H9 (cell line): ENCODE measurements around the gene NFKBIZ. TPM values are rescaled to one million over a fixed set of nuclear protein-coding genes. Genes with fewer than 3 reads are reported as not detected.

Experiments used
- DNase-seq: peaks from one replicate; pipeline ENCODE4 v3.0.0-alpha.2; 2017
- H2AFZ ChIP-seq: one replicate; pipeline ENCODE4 v1.6.1; 2013; ENCODE audit warnings: mild to moderate bottlenecking, low read length, control low read depth, moderate library complexity
- H2AK5ac ChIP-seq: 2 replicates; pipeline ENCODE4 v1.6.1; 2013; ENCODE audit warnings: low read length, control low read depth, mixed read lengths; ENCODE audit not compliant: insufficient read length
- H2BK120ac ChIP-seq: one replicate; pipeline ENCODE4 v1.6.1; 2013; ENCODE audit warnings: low read depth, mild to moderate bottlenecking, low read length, control low read depth, inconsistent platforms; ENCODE audit not compliant: poor library complexity, severe bottlenecking
- H2BK12ac ChIP-seq: 2 replicates; pipeline ENCODE4 v1.6.1; 2013; ENCODE audit warnings: low read length, control low read depth, mixed read lengths, low read depth; ENCODE audit not compliant: insufficient read length
- H2BK15ac ChIP-seq: 2 replicates; pipeline ENCODE4 v1.6.1; 2013; ENCODE audit warnings: low read depth, low read length, control low read depth
- H2BK20ac ChIP-seq: one replicate; pipeline ENCODE4 v1.6.1; 2013; ENCODE audit warnings: low read depth, mild to moderate bottlenecking, low read length, control low read depth, inconsistent platforms; ENCODE audit not compliant: poor library complexity, severe bottlenecking
- H2BK5ac ChIP-seq: 2 replicates; pipeline ENCODE4 v1.6.1; 2013; ENCODE audit warnings: low read length, control low read depth, mixed read lengths; ENCODE audit not compliant: insufficient read length
- H3K14ac ChIP-seq: 2 replicates; pipeline ENCODE4 v1.6.1; 2013; ENCODE audit warnings: low read length, control low read depth; ENCODE audit not compliant: insufficient read depth
- H3K18ac ChIP-seq: 2 replicates; pipeline ENCODE4 v1.6.1; 2013; ENCODE audit warnings: low read depth, mild to moderate bottlenecking, mixed read lengths, low read length, control low read depth; ENCODE audit not compliant: insufficient read length
- H3K23ac ChIP-seq: 2 replicates; pipeline ENCODE4 v1.6.1; 2013; ENCODE audit warnings: low read length, control low read depth, mixed read lengths, low read depth; ENCODE audit not compliant: insufficient read length
- H3K23me2 ChIP-seq: 2 replicates; pipeline ENCODE4 v1.6.1; 2013; ENCODE audit warnings: low read depth, mild to moderate bottlenecking, mixed read lengths, low read length, control low read depth; ENCODE audit not compliant: insufficient read length, poor library complexity, severe bottlenecking
- H3K27ac ChIP-seq: 2 replicates; pipeline ENCODE4 v1.5.1; 2013; ENCODE audit warnings: low read length, control low read depth, mixed read lengths, low read depth; ENCODE audit not compliant: insufficient read length
- H3K27me3 ChIP-seq: 2 replicates; pipeline ENCODE4 v1.6.1; 2013; ENCODE audit warnings: low read length, control low read depth, inconsistent platforms; ENCODE audit not compliant: insufficient read depth
- H3K4ac ChIP-seq: 2 replicates; pipeline ENCODE4 v1.6.1; 2013; ENCODE audit warnings: low read depth, mild to moderate bottlenecking, control low read depth, inconsistent platforms, low read length, moderate library complexity
- H3K4me1 ChIP-seq: 2 replicates; pipeline ENCODE4 v1.6.1; 2013; ENCODE audit warnings: low read length, control low read depth, inconsistent platforms; ENCODE audit not compliant: insufficient read depth
- H3K4me2 ChIP-seq: 2 replicates; pipeline ENCODE4 v1.6.1; 2013; ENCODE audit warnings: low read length, control low read depth, mixed read lengths; ENCODE audit not compliant: insufficient read length, insufficient read depth
- H3K56ac ChIP-seq: 2 replicates; pipeline ENCODE4 v1.6.1; 2013; ENCODE audit warnings: low read depth, mild to moderate bottlenecking, mixed read lengths, low read length, control low read depth; ENCODE audit not compliant: insufficient read length
- H3K79me1 ChIP-seq: 2 replicates; pipeline ENCODE4 v1.6.1; 2013; ENCODE audit warnings: low read depth, mild to moderate bottlenecking, moderate library complexity, low read length, control low read depth, inconsistent platforms; ENCODE audit not compliant: insufficient read depth, poor library complexity, severe bottlenecking
- H3K79me2 ChIP-seq: 2 replicates; pipeline ENCODE4 v1.6.1; 2013; ENCODE audit warnings: low read length, control low read depth, inconsistent platforms; ENCODE audit not compliant: insufficient read depth
- H3K9ac ChIP-seq: 2 replicates; pipeline ENCODE4 v1.6.1; 2013; ENCODE audit warnings: low read length, control low read depth, mixed read lengths; ENCODE audit not compliant: insufficient read length; ENCODE audit errors: extremely low read depth
- H3K9me3 ChIP-seq: one replicate; pipeline ENCODE4 v1.6.1; 2013; ENCODE audit warnings: low read depth, low read length, inconsistent platforms; ENCODE audit not compliant: control insufficient read depth
- H3T11ph ChIP-seq: one replicate; pipeline ENCODE4 v1.6.1; 2013; ENCODE audit warnings: mild to moderate bottlenecking, low read length, control low read depth, inconsistent platforms
- H4K20me1 ChIP-seq: one replicate; pipeline ENCODE4 v1.6.1; 2013; ENCODE audit not compliant: control insufficient read depth, insufficient read length, insufficient read depth
- H4K5ac ChIP-seq: 2 replicates; pipeline ENCODE4 v1.6.1; 2013; ENCODE audit warnings: low read depth, mild to moderate bottlenecking, mixed read lengths, low read length, control low read depth; ENCODE audit not compliant: insufficient read length
- H4K8ac ChIP-seq: replicated peaks from 2 replicates; pipeline ENCODE4 v1.6.1; 2013; ENCODE audit warnings: low read length, control low read depth, mixed read lengths, low read depth; ENCODE audit not compliant: insufficient read length
- H4K91ac ChIP-seq: 2 replicates; pipeline ENCODE4 v1.6.1; 2013; ENCODE audit warnings: low read depth, mild to moderate bottlenecking, moderate library complexity, mixed read lengths, low read length, control low read depth; ENCODE audit not compliant: insufficient read length
- H3K27ac Mint-ChIP-seq, 3 experiments: 2 replicates in 2 of 3; 3 replicates in 1 of 3; pipeline ENCODE4 v1.8.0; 2020 to 2021; ENCODE audit warnings: mixed read lengths in 3 of 3, mild to moderate bottlenecking in 1 of 3, moderate library complexity in 1 of 3
- H3K27me3 Mint-ChIP-seq: 2 replicates; pipeline ENCODE4 v1.8.0; 2021; ENCODE audit warnings: low read depth, mild to moderate bottlenecking, moderate library complexity, mixed read lengths
- H3K36me3 Mint-ChIP-seq, 3 experiments: 2 replicates in 2 of 3; 3 replicates in 1 of 3; pipeline ENCODE4 v1.8.0; 2020 to 2021; ENCODE audit warnings: low read depth in 3 of 3, mixed read lengths in 3 of 3; ENCODE audit not compliant: insufficient read depth in 1 of 3
- H3K4me1 Mint-ChIP-seq, 2 experiments: 2 replicates each; pipeline ENCODE4 v1.8.0; 2020; ENCODE audit warnings: mixed read lengths in 2 of 2
- H3K4me3 Mint-ChIP-seq, 2 experiments: 2 replicates in 1 of 2; 3 replicates in 1 of 2; pipeline ENCODE4 v1.8.0; 2020 to 2021; ENCODE audit warnings: mild to moderate bottlenecking in 2 of 2, mixed read lengths in 2 of 2, moderate library complexity in 1 of 2
- H3K9me3 Mint-ChIP-seq, 2 experiments: 2 replicates in 1 of 2; 3 replicates in 1 of 2; pipeline ENCODE4 v1.8.0; 2020; ENCODE audit warnings: mild to moderate bottlenecking in 2 of 2, mixed read lengths in 2 of 2, moderate library complexity in 1 of 2
- CTCF ChIP-seq: fragments of 200-600 bp; sonication (generic); conservative IDR thresholded peaks from 3 replicates; pipeline ENCODE4 v1.8.0; 2021; ENCODE audit warnings: antibody characterized with exemption, mild to moderate bottlenecking
- WGBS: extraction: QIAGEN DNeasy Blood & Tissue Kit; methylation state at CpG from one replicate; pipeline ENCODE4 v1.1.7; 2013; ENCODE audit warnings: missing lambda C conversion rate, low lambda C conversion rate, mixed read lengths; ENCODE audit not compliant: insufficient read length; ENCODE audit errors: extremely low coverage; 5-methylcytosine and 5-hydroxymethylcytosine counted together
- total RNA-seq: library from RNA; stranded (reverse); gene quantifications from 2 replicates; pipeline ENCODE4 v1.2.1, GENCODE V29; 2021

Gene NFKBIZ
- total RNA-seq, 1 experiment from 2014 or later: 11.1 TPM

- no peaks in the 10 kb centered on the region for H3K4me1 ChIP-seq
- no peak overlapping the region for H3T11ph ChIP-seq
- no peak overlapping the region for H2BK20ac ChIP-seq
- H2BK12ac ChIP-seq: no peak overlapping the region
- DNase-seq: no peak
- no peak overlapping the region for H4K8ac ChIP-seq
- no peaks in the 10 kb centered on the region for H3K23me2 ChIP-seq
- no peak overlapping the region for H3K27ac ChIP-seq
- WGBS: no CpG with 5 or more reads among the region's 1 CpG
- H3K18ac ChIP-seq: no peak overlapping the region
- Mint-ChIP-seq H3K27ac (no peak overlapping the region), H3K9me3 (peaks cover 4 to 9% of the 10 kb centered on the region in 2 experiments), H3K4me1 (peaks cover 4 to 5% of the 10 kb centered on the region in 2 experiments; a peak in 3 of 4 replicates), H3K36me3 (peaks cover 0 to 5% (median 0%) of the 10 kb centered on the region in 3 experiments; a peak in 2 of 7 replicates), H3K4me3 (no peak overlapping the region), H3K27me3 (no peaks in the 10 kb centered on the region)
- no peak overlapping the region for H4K91ac ChIP-seq
- H2AK5ac ChIP-seq: no peak overlapping the region
- no peak for TF ChIP-seq CTCF
- no peak overlapping the region for H2AFZ ChIP-seq
- no peak overlapping the region for H2BK5ac ChIP-seq
- H3K4ac ChIP-seq: no peak overlapping the region
- no peak overlapping the region for H2BK15ac ChIP-seq
- no peak overlapping the region for H3K4me2 ChIP-seq
- no peaks in the 10 kb centered on the region for H3K79me1 ChIP-seq
- no peaks in the 10 kb centered on the region for H3K9me3 ChIP-seq
- no peak overlapping the region for H3K14ac ChIP-seq
- no peak overlapping the region for H2BK120ac ChIP-seq
- no peak overlapping the region for H3K23ac ChIP-seq
- H3K79me2 ChIP-seq: no peaks in the 10 kb centered on the region
- H3K9ac ChIP-seq: no peak overlapping the region
- H3K56ac ChIP-seq: no peak overlapping the region
- H3K27me3 ChIP-seq: no peaks in the 10 kb centered on the region
- H4K5ac ChIP-seq: no peak overlapping the region
- H4K20me1 ChIP-seq: no peaks in the 10 kb centered on the region
Observed at GRCh38 chr3:101900316-101900715, 51.0 kb downstream of the NFKBIZ start.
